ENCODE results near the gene BUB3.

Gene BUB3

GRCh38 chr10:123154092-123154710 is at the start of gene BUB3:
Gene BUB3 (plus strand): TSS chr10:123154402. CDS start chr10:123154918, 516 bp downstream.
- peak; percentile 100 for DNase-seq

GRCh38 chr10:123109466-123109865 is 44.7 kb upstream of the BUB3 start:
- no peak for DNase-seq

GRCh38 chr10:123117644-123118417 is 36.4 kb upstream of the BUB3 start:
- DNase-seq: no peak

GRCh38 chr10:123119081-123119480 is 35.1 kb upstream of the BUB3 start:
- DNase-seq: no peak

- no peak for DNase-seq
These were observed 28.0 kb upstream of the BUB3 start for GRCh38 chr10:123126246-123126645.

GRCh38 chr10:123129618-123130271 is 24.5 kb upstream of the BUB3 start:
- DNase-seq: no peak

GRCh38 chr10:123132576-123133477 is 21.4 kb upstream of the BUB3 start:
- DNase-seq: peak; percentile 90 to 94

- DNase-seq: no peak
These were observed 20.5 kb upstream of the BUB3 start for GRCh38 chr10:123133541-123134342.

GRCh38 chr10:123134343-123134914 is 19.8 kb upstream of the BUB3 start:
- DNase-seq: no peak

GRCh38 chr10:123134915-123135414 is 19.2 kb upstream of the BUB3 start:
- DNase-seq: no peak

- peak; percentile 27 to 39 for DNase-seq
These were observed 18.6 kb upstream of the BUB3 start, which contains the start of gene HMX3 for GRCh38 chr10:123135415-123136141. Gene HMX3 (plus strand): TSS chr10:123135970. CDS start chr10:123136051, 81 bp downstream.

GRCh38 chr10:123136221-123136805 is 17.9 kb upstream of the BUB3 start:
- no peak for DNase-seq

- no peak for DNase-seq
These were observed 17.2 kb upstream of the BUB3 start for GRCh38 chr10:123136806-123137642.

- DNase-seq: no peak
These were observed 15.1 kb upstream of the BUB3 start for GRCh38 chr10:123139165-123139520.

GRCh38 chr10:123139521-123140163 is 14.6 kb upstream of the BUB3 start:
- DNase-seq: no peak

GRCh38 chr10:123140164-123140982 is 13.8 kb upstream of the BUB3 start:
- DNase-seq: no peak

GRCh38 chr10:123140983-123141390 is 13.2 kb upstream of the BUB3 start:
- DNase-seq: no peak

Measured in Kasumi-1 (cell line).